Adrenal gland (tissue), 5 donors: Measurements from ENCODE around the gene PPP2R2D.

Experiments
- POLR2A ChIP-seq, 2 donors: fragments of 450-650 bp; IDR thresholded peaks; one replicate each; pipeline ENCODE4 v1.6.1; 2017; ENCODE audit warnings: antibody characterized with exemption in 2 of 2, mild to moderate bottlenecking in 2 of 2, moderate library complexity in 1 of 2
- TF ChIP-seq, protein P1 (sequence below), 6 experiments: fragments of 450-650 bp in 4 of 6; fragments of 200-600 bp in 2 of 6; sonication (generic) in 1 of 6; IDR thresholded peaks; 1 replicate in 5 of 6; 2 replicates in 1 of 6; pipeline versions ENCODE4 v1.5.1 to v1.8.0; 2016 to 2021; ENCODE audit warnings: antibody characterized with exemption in 6 of 6, mild to moderate bottlenecking in 2 of 6, moderate library complexity in 1 of 6
- donor health status: DM: no; HTN: no; CAD: no.

- TF ChIP-seq, protein P1, sequence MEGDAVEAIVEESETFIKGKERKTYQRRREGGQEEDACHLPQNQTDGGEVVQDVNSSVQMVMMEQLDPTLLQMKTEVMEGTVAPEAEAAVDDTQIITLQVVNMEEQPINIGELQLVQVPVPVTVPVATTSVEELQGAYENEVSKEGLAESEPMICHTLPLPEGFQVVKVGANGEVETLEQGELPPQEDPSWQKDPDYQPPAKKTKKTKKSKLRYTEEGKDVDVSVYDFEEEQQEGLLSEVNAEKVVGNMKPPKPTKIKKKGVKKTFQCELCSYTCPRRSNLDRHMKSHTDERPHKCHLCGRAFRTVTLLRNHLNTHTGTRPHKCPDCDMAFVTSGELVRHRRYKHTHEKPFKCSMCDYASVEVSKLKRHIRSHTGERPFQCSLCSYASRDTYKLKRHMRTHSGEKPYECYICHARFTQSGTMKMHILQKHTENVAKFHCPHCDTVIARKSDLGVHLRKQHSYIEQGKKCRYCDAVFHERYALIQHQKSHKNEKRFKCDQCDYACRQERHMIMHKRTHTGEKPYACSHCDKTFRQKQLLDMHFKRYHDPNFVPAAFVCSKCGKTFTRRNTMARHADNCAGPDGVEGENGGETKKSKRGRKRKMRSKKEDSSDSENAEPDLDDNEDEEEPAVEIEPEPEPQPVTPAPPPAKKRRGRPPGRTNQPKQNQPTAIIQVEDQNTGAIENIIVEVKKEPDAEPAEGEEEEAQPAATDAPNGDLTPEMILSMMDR (IDR thresholded peaks at IDR 0.05) = no peak
- no peak for TF ChIP-seq POLR2A (IDR thresholded peaks at IDR 0.05)
Measured at GRCh38 chr10:131851346-131851745, 49.5 kb upstream of the PPP2R2D start.
